Parathyroid adenoma (tissue), 2 donors: ENCODE results near the gene PPP1R16B.

Experiments
- H2AFZ ChIP-seq: fragments of 300-600 bp; sonication (generic); one replicate; pipeline ENCODE4 v1.7.0; 2017; ENCODE audit warnings: antibody characterized with exemption, mild to moderate bottlenecking
- H3K27ac ChIP-seq: fragments of 300-600 bp; sonication (generic); one replicate; pipeline ENCODE4 v1.7.0; 2017
- H3K27me3 ChIP-seq: fragments of 300-600 bp; sonication (generic); one replicate; pipeline ENCODE4 v1.7.0; 2017; ENCODE audit warnings: low read length; ENCODE audit not compliant: control insufficient read depth, insufficient read depth
- H3K36me3 ChIP-seq: fragments of 300-600 bp; sonication (generic); one replicate; pipeline ENCODE4 v1.7.0; 2017; ENCODE audit warnings: low read length; ENCODE audit not compliant: control insufficient read depth, insufficient read depth
- H3K4me1 ChIP-seq: fragments of 300-600 bp; sonication (generic); one replicate; pipeline ENCODE4 v1.7.0; 2017; ENCODE audit warnings: control low read depth
- H3K4me2 ChIP-seq: fragments of 300-600 bp; sonication (generic); one replicate; pipeline ENCODE4 v1.7.0; 2017; ENCODE audit warnings: low read length
- H3K4me3 ChIP-seq: fragments of 300-600 bp; sonication (generic); one replicate; pipeline ENCODE4 v1.7.0; 2017; ENCODE audit warnings: low read depth, low read length
- H3K79me2 ChIP-seq: fragments of 300-600 bp; sonication (generic); one replicate; pipeline ENCODE4 v1.7.0; 2017; ENCODE audit warnings: control low read depth
- H3K9ac ChIP-seq: fragments of 300-600 bp; sonication (generic); one replicate; pipeline ENCODE4 v1.7.0; 2017; ENCODE audit warnings: mild to moderate bottlenecking
- H3K9me3 ChIP-seq: fragments of 300-600 bp; sonication (generic); one replicate; pipeline ENCODE4 v1.7.0; 2017; ENCODE audit warnings: low read length; ENCODE audit not compliant: control insufficient read depth
- TF ChIP-seq, protein P1 (sequence below): fragments of 300-600 bp; sonication (generic); IDR thresholded peaks from one replicate; pipeline ENCODE4 v1.7.0; 2017; ENCODE audit warnings: antibody characterized with exemption, mild to moderate bottlenecking
- donor health status: primary hyperparathyroidism.

The PPP1R16B gene

DNA sequence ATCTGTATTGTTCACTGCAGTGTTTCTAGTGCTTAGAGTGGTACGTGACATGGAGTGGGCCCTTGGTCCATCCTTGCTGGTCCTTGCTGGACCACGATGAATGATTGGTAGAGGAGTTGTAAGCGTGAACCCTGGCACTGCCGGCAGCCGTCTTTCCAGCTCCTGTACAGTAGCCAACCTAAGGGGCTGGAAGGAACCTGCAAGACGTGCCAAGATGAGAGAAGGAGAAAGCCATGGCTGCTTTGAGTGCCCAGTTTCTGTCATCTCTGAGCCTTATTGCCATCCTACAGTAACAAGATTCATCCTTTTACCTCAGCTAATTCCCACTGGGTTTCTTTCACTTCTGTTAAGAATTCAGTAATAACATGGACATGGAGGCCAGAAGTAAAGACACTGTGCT lies 162.6 kb downstream of the PPP1R16B start:
- H3K27me3 ChIP-seq, result no peaks in the 10 kb centered on the region

DNA sequence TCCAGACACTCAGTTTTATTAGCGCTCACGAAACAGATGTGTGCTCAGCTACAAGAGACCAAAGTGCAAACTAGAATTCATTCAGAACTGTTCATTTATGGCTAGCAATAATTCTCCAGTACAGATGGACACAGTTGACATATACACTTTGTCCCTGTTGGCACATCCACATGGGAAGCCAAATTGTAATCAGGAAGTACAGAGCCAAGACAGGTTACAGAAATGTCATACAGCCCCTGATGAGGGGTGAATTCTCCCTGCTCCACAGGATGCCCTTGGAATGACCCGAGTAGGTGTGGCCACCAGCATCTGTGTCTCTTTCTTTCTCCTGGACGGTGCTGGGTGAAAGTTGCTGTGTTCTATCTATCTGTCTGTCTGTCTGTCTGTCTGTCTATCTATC lies 164.2 kb downstream of the PPP1R16B start:
- TF ChIP-seq, protein P1, sequence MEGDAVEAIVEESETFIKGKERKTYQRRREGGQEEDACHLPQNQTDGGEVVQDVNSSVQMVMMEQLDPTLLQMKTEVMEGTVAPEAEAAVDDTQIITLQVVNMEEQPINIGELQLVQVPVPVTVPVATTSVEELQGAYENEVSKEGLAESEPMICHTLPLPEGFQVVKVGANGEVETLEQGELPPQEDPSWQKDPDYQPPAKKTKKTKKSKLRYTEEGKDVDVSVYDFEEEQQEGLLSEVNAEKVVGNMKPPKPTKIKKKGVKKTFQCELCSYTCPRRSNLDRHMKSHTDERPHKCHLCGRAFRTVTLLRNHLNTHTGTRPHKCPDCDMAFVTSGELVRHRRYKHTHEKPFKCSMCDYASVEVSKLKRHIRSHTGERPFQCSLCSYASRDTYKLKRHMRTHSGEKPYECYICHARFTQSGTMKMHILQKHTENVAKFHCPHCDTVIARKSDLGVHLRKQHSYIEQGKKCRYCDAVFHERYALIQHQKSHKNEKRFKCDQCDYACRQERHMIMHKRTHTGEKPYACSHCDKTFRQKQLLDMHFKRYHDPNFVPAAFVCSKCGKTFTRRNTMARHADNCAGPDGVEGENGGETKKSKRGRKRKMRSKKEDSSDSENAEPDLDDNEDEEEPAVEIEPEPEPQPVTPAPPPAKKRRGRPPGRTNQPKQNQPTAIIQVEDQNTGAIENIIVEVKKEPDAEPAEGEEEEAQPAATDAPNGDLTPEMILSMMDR, result no peak
- Histone ChIP-seq H3K36me3 (no peaks in the 10 kb centered on the region), H3K4me1 (no peaks in the 10 kb centered on the region), H3K79me2 (peaks cover 5% of the 10 kb centered on the region), H3K9ac (no peak overlapping the region), H3K9me3 (no peaks in the 10 kb centered on the region), H3K4me2 (no peak overlapping the region), H3K27ac (no peak overlapping the region), H3K4me3 (no peak overlapping the region), H2AFZ (no peak overlapping the region), H3K27me3 (no peaks in the 10 kb centered on the region)

More for the DNA sequence above, 162.6 kb downstream of the PPP1R16B start:
- no peak overlapping the region for H3K4me2 ChIP-seq
- no peak overlapping the region for H3K27ac ChIP-seq
- H3K9ac ChIP-seq, result no peak overlapping the region
- no peaks in the 10 kb centered on the region for H3K36me3 ChIP-seq
- H3K9me3 ChIP-seq, result no peaks in the 10 kb centered on the region
- TF ChIP-seq, protein P1, result no peak
- H3K4me3 ChIP-seq, result no peak overlapping the region
- peaks cover under 1% of the 10 kb centered on the region for H3K4me1 ChIP-seq
- H3K79me2 ChIP-seq, result peaks cover 9% of the 10 kb centered on the region
- H2AFZ ChIP-seq, result no peak overlapping the region

DNA sequence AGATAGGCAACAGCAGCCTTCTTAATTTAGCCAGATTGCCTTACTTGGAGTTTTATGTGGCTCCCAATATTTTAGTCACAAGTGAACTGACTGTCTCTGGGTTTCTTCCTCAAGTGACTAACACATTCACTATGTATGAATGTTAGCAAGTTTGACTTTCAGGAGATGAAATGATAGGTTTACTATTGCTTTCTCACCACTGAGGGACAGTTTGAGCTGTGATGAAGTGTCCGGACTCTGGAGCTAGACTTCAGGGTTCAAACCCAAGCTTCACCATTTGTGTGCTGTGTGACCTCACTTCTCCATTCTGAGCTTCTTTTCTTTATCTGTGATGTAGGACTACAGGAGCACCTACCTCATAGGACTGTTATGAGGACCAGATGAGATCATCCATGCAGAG lies 164.8 kb downstream of the PPP1R16B start:
- H3K4me3 ChIP-seq, result no peak overlapping the region
- TF ChIP-seq, protein P1, result no peak
- no peak overlapping the region for H2AFZ ChIP-seq
- peaks cover 5% of the 10 kb centered on the region for H3K79me2 ChIP-seq
- H3K36me3 ChIP-seq, result no peaks in the 10 kb centered on the region
- H3K9me3 ChIP-seq, result no peaks in the 10 kb centered on the region
- no peaks in the 10 kb centered on the region for H3K27me3 ChIP-seq
- H3K27ac ChIP-seq, result no peak overlapping the region
- no peaks in the 10 kb centered on the region for H3K4me1 ChIP-seq
- no peak overlapping the region for H3K4me2 ChIP-seq
- no peak overlapping the region for H3K9ac ChIP-seq
